GM19240 (cell line): ENCODE results near the gene ALDH1L2.
"Not testable (repeated sequence)": the region's sequence is repeated elsewhere in the genome, so short reads cannot be mapped to it uniquely, and the experiment has no call there.

Source experiments
- DNase-seq: peaks from one replicate; pipeline ENCODE4 v3.0.0; 2011; ENCODE audit warnings: low spot score; ENCODE audit not compliant: insufficient read length

The ALDH1L2 gene

DNA sequence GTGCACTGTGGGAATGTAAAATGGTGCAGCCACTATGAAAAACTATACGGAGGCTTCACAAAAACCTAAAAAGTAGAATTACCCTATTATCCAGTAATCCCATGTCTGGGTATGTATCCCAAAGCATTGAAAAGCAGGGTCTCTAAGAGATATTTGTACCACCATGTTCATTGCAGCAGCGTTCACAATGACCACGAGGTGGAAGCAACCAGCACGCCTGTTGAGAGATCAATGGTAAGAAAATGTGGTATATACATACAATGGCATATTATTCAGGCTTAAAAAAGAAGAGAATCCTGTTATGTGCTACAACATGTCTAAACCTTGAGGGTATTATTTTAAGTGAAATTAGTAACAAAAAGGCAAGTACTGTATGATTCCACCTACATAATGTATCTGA lies 99.1 kb downstream of the ALDH1L2 start:
- no peak for DNase-seq

DNA sequence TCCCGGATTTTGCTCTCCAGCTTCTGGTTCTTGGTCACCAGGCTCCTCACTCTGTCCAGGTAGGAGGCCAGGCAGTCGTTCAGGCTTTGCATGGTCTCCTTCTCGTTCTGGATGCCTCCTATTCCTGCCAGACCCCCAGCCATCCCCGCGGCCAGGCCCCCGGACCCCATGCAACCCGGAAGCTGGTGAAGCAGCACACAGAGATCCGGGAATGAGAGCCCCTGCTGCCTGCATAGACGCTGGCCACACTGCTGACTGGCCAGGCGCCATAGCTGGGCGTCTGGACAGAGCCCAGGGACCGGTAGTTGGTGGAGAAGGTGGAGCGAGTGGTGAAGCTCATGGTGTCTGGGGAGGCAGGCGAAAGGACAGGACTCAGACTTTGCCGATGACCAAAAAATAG lies 106.6 kb downstream of the ALDH1L2 start:
- not testable (repeated sequence) for DNase-seq

GRCh38 chr12:104976703-104977102 lies 107.6 kb downstream of the ALDH1L2 start:
- no peak for DNase-seq

DNA sequence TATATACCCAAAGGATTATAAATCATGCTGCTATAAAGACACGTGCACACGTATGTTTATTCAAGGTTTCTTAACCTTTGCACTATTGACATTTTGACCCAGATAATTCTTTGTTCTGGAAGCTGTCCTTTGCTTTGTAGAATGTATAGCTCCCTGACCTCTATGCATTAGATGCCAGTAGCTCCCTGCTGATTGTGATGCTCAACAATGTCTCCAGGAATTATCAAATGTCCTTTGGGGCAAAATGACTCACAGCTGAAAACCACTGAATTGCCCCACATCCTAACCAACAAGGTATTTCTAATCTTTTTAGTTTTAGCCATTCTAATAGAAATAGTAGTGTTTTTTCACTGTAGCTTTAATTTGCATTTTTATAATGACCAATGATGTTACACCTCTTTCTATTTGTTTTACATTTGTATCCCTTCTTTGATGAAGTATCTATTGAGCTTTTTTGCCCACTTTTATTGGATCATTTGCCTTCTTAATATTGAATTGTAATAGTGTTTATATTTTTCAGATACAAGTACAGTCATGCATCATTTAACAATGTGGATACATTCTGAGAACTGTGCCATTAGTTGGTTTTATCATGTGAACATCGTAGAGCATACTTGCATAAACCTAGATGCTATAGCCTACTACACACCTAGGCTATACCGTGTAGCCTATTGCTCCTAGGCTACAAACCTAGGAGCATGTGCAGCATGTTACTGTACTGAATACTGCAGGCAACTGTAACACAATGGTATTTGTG lies 108.5 kb downstream of the ALDH1L2 start:
- DNase-seq: no peak

- peak; percentile 18 for DNase-seq
Observed at GRCh38 chr12:104974626-104975290, 109.5 kb downstream of the ALDH1L2 start.

DNA sequence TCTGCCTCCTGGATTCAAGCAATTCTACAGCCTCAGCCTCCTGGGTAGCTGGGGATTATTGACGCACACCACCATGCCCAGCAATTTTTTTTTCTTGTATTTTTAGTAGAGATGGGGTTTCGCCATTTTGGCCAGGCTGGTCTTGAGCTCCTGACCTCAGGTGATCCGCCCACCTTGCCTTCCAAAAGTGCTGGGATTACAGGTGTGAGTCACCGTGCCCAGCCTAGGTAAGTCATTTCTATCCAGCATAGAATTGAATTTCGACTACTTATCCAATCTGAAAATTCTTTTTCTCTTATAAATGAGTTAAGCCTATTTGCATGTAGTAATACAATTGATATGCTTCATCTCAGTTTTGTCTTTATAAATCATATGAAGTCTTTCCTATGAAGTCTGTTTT lies 111.0 kb downstream of the ALDH1L2 start:
- no peak for DNase-seq

- DNase-seq: no peak
Observed at GRCh38 chr12:104971306-104971705, 113.0 kb downstream of the ALDH1L2 start.
